HEK293T (cell line): Measurements from ENCODE around the gene NKAIN2.

Experiments
- BHLHE40 ChIP-seq: fragments of 450-650 bp; IDR thresholded peaks from 2 replicates; pipeline ENCODE4 v1.6.1; 2016; ENCODE audit warnings: mild to moderate bottlenecking, moderate library complexity, borderline replicate concordance
- FOXA1 ChIP-seq: fragments of 450-650 bp; IDR thresholded peaks from 2 replicates; pipeline ENCODE4 v1.6.1; 2016; ENCODE audit warnings: mild to moderate bottlenecking
- FOXK2 ChIP-seq: fragments of 450-650 bp; IDR thresholded peaks from 2 replicates; pipeline ENCODE4 v1.6.1; 2016; ENCODE audit warnings: mild to moderate bottlenecking
- L3MBTL2 ChIP-seq: fragments of 450-650 bp; conservative IDR thresholded peaks from 2 replicates; pipeline ENCODE4 v1.6.1; 2016; ENCODE audit warnings: mild to moderate bottlenecking
- LEF1 ChIP-seq: fragments of 450-650 bp; IDR thresholded peaks from 2 replicates; pipeline ENCODE4 v1.6.1; 2017; ENCODE audit warnings: mild to moderate bottlenecking, borderline replicate concordance
- SP1 ChIP-seq: fragments of 450-650 bp; IDR thresholded peaks from 2 replicates; pipeline ENCODE4 v1.6.1; 2017
- TARDBP ChIP-seq: fragments of 450-650 bp; IDR thresholded peaks from 2 replicates; pipeline ENCODE4 v1.6.1; 2016
- ZNF384 ChIP-seq: fragments of 450-650 bp; IDR thresholded peaks from 2 replicates; pipeline ENCODE4 v1.6.1; 2016

GRCh38 chr6:124682751-124683150 is 879.1 kb downstream of the NKAIN2 start:
- TF ChIP-seq FOXK2, result no peak
- no peak for TF ChIP-seq BHLHE40
- TF ChIP-seq L3MBTL2, result no peak
- TF ChIP-seq TARDBP, result no peak
- no peak for TF ChIP-seq ZNF384
- TF ChIP-seq FOXA1, result no peak
- TF ChIP-seq SP1, result no peak
- TF ChIP-seq LEF1, result no peak
